ENCODE results near the gene MTTP.

Gene MTTP

GRCh38 chr4:99628040-99628439 lies 53.4 kb downstream of the MTTP start:
- H3K9ac ChIP-seq (ENCODE audit: low read length), result no peak overlapping the region
- no peaks in the 10 kb centered on the region for H3K9me3 ChIP-seq (ENCODE audit: insufficient read depth, low read length)
- no peak for TF ChIP-seq EZH2phosphoT487 (conservative IDR thresholded peaks at IDR 0.05; ENCODE audit: low read length)
- TF ChIP-seq, protein P1, sequence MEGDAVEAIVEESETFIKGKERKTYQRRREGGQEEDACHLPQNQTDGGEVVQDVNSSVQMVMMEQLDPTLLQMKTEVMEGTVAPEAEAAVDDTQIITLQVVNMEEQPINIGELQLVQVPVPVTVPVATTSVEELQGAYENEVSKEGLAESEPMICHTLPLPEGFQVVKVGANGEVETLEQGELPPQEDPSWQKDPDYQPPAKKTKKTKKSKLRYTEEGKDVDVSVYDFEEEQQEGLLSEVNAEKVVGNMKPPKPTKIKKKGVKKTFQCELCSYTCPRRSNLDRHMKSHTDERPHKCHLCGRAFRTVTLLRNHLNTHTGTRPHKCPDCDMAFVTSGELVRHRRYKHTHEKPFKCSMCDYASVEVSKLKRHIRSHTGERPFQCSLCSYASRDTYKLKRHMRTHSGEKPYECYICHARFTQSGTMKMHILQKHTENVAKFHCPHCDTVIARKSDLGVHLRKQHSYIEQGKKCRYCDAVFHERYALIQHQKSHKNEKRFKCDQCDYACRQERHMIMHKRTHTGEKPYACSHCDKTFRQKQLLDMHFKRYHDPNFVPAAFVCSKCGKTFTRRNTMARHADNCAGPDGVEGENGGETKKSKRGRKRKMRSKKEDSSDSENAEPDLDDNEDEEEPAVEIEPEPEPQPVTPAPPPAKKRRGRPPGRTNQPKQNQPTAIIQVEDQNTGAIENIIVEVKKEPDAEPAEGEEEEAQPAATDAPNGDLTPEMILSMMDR (IDR thresholded peaks at IDR 0.05; ENCODE audit: insufficient read depth, low read length, poor library complexity, severe bottlenecking), result no peak
- H3K4me2 ChIP-seq (ENCODE audit: low read depth, low read length, poor library complexity, severe bottlenecking), result no peak overlapping the region
- H3K27ac ChIP-seq (ENCODE audit: low read depth, low read length), result no peak overlapping the region
- H3K27me3 ChIP-seq (ENCODE audit: low read length), result no peaks in the 10 kb centered on the region
- no peaks in the 10 kb centered on the region for H4K20me1 ChIP-seq (ENCODE audit: low read depth, low read length)
- no peaks in the 10 kb centered on the region for H3F3A ChIP-seq (ENCODE audit: insufficient read depth)
- no peaks in the 10 kb centered on the region for H3K79me2 ChIP-seq (ENCODE audit: insufficient read depth, low read length)
- H3K9me2 ChIP-seq (replicated peaks; ENCODE audit: insufficient read depth, low read length), result no peaks in the 10 kb centered on the region
- no peak overlapping the region for H2AFZ ChIP-seq (ENCODE audit: low read depth, low read length, severe bottlenecking)
- H3K36me3 ChIP-seq (ENCODE audit: low read length), result no peaks in the 10 kb centered on the region
- no peak overlapping the region for H3K4me3 ChIP-seq (ENCODE audit: insufficient read depth, low read length, poor library complexity, severe bottlenecking)

DNA sequence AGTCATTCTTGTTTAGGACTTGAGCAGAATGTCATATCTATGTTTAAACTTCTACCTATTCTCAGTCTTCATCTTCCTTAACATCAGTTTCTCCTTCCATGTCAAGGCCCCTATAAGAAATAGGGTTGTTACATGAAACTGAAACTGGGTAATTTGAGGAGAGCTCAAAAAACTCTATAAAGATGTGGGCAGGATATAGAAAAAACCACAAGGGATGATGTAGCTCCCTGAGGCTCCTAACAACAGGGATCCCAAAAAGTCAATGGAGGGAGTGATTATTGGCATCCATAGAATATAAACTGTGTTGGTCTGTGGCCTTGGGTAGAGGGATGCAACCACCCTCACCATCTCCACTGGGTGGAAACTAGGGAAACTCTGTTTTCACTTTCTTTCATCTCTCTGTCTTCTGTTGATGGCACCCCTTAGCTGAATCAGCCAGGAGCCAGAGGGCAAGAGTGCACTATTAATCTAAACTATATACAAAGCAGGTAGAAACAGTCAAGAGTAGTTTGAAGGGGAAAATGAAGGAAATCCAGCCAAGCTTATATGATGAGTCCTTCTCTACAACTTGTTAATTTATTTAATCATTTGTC lies 55.4 kb downstream of the MTTP start:
- no peak overlapping the region for H3K9ac ChIP-seq (ENCODE audit: low read length)
- no peaks in the 10 kb centered on the region for H3F3A ChIP-seq (ENCODE audit: insufficient read depth)
- H3K79me2 ChIP-seq (ENCODE audit: insufficient read depth, low read length), result no peaks in the 10 kb centered on the region
- H4K20me1 ChIP-seq (ENCODE audit: low read depth, low read length), result no peaks in the 10 kb centered on the region
- H3K4me2 ChIP-seq (ENCODE audit: low read depth, low read length, poor library complexity, severe bottlenecking), result no peak overlapping the region
- no peaks in the 10 kb centered on the region for H3K36me3 ChIP-seq (ENCODE audit: low read length)
- H3K27ac ChIP-seq (ENCODE audit: low read depth, low read length), result no peak overlapping the region
- H2AFZ ChIP-seq (ENCODE audit: low read depth, low read length, severe bottlenecking), result no peak overlapping the region
- H3K27me3 ChIP-seq (ENCODE audit: low read length), result no peaks in the 10 kb centered on the region
- TF ChIP-seq, protein P1 (IDR thresholded peaks at IDR 0.05; ENCODE audit: insufficient read depth, low read length, poor library complexity, severe bottlenecking), result no peak
- TF ChIP-seq EZH2phosphoT487 (conservative IDR thresholded peaks at IDR 0.05; ENCODE audit: low read length), result no peak
- no peaks in the 10 kb centered on the region for H3K9me2 ChIP-seq (replicated peaks; ENCODE audit: insufficient read depth, low read length)
- H3K4me3 ChIP-seq (ENCODE audit: insufficient read depth, low read length, poor library complexity, severe bottlenecking), result no peak overlapping the region
- no peaks in the 10 kb centered on the region for H3K9me3 ChIP-seq (ENCODE audit: insufficient read depth, low read length)

DNA sequence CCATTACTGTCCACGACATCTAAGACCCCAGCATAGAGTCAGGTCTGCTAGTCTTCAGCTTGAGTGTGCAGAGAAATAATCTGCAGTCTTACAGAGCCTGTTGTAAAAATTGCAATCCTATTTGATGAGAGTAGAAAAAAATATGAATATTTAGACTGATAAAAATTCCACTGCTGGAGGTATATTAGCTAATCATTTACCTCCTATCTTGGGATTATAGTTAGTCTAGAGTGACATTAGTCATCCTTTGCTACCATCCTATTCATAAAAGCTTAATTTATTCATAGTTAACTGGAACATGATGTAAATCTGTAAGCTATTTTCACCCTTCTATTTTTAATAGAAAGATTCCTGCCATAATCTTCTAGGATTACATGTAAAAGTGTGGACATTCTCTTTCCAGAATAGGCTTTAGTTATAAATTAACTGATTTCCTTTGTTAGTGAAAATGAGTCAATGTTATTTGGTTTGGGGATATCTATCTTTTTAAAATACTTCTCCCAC lies 56.3 kb downstream of the MTTP start:
- H3F3A ChIP-seq (ENCODE audit: insufficient read depth), result no peaks in the 10 kb centered on the region
- H3K9me3 ChIP-seq (ENCODE audit: insufficient read depth, low read length), result no peaks in the 10 kb centered on the region
- H3K79me2 ChIP-seq (ENCODE audit: insufficient read depth, low read length), result no peaks in the 10 kb centered on the region
- no peak overlapping the region for H3K4me2 ChIP-seq (ENCODE audit: low read depth, low read length, poor library complexity, severe bottlenecking)
- H4K20me1 ChIP-seq (ENCODE audit: low read depth, low read length), result no peaks in the 10 kb centered on the region
- H2AFZ ChIP-seq (ENCODE audit: low read depth, low read length, severe bottlenecking), result no peak overlapping the region
- no peak overlapping the region for H3K9ac ChIP-seq (ENCODE audit: low read length)
- H3K27ac ChIP-seq (ENCODE audit: low read depth, low read length), result no peak overlapping the region
- no peak overlapping the region for H3K4me3 ChIP-seq (ENCODE audit: insufficient read depth, low read length, poor library complexity, severe bottlenecking)
- TF ChIP-seq, protein P1 (IDR thresholded peaks at IDR 0.05; ENCODE audit: insufficient read depth, low read length, poor library complexity, severe bottlenecking), result no peak
- no peak for TF ChIP-seq EZH2phosphoT487 (conservative IDR thresholded peaks at IDR 0.05; ENCODE audit: low read length)
- H3K27me3 ChIP-seq (ENCODE audit: low read length), result no peaks in the 10 kb centered on the region
- no peaks in the 10 kb centered on the region for H3K9me2 ChIP-seq (replicated peaks; ENCODE audit: insufficient read depth, low read length)
- H3K36me3 ChIP-seq (ENCODE audit: low read length), result no peaks in the 10 kb centered on the region

All from SU-DHL-6 (cell line).